Smooth muscle cell (in vitro differentiated cells): ENCODE results near the gene HNRNPLL. TPM values are rescaled to one million over a fixed set of nuclear protein-coding genes. Genes with fewer than 3 reads are reported as not detected.

Source experiments
- DNase-seq: peaks from one replicate; lab custom pipeline; 2025; ENCODE audit not compliant: unreplicated experiment; lab: John Stamatoyannopoulos, UW
- H2AFZ ChIP-seq: fragments of 200-600 bp; sonication (generic); 2 replicates; pipeline ENCODE4 v1.6.0; 2016; ENCODE audit warnings: antibody characterized with exemption, low read depth, mild to moderate bottlenecking
- H3F3A ChIP-seq: fragments of 200-600 bp; sonication (generic); 2 replicates; pipeline ENCODE4 v1.6.0; 2017; ENCODE audit warnings: antibody characterized with exemption, low read depth
- H3K27ac ChIP-seq: fragments of 200-600 bp; sonication (generic); 2 replicates; pipeline ENCODE4 v1.5.1; 2016; ENCODE audit warnings: low read depth, mild to moderate bottlenecking
- H3K27me3 ChIP-seq: fragments of 200-600 bp; sonication (generic); 2 replicates; pipeline ENCODE4 v1.6.1; 2016; ENCODE audit warnings: low read depth, mild to moderate bottlenecking
- H3K36me3 ChIP-seq: fragments of 200-600 bp; sonication (generic); 2 replicates; pipeline ENCODE4 v1.5.1; 2016; ENCODE audit warnings: low read depth
- H3K4me1 ChIP-seq: fragments of 200-600 bp; sonication (generic); 2 replicates; pipeline ENCODE4 v1.5.1; 2016; ENCODE audit warnings: low read depth
- H3K4me2 ChIP-seq: fragments of 200-600 bp; sonication (generic); 2 replicates; pipeline ENCODE4 v1.6.0; 2016; ENCODE audit warnings: mild to moderate bottlenecking
- H3K4me3 ChIP-seq: fragments of 200-600 bp; sonication (generic); 2 replicates; pipeline ENCODE4 v1.5.1; 2016; ENCODE audit warnings: mild to moderate bottlenecking
- H3K79me2 ChIP-seq: fragments of 200-600 bp; sonication (generic); 2 replicates; pipeline ENCODE4 v1.6.0; 2016; ENCODE audit warnings: low read depth, mild to moderate bottlenecking
- H3K9ac ChIP-seq: fragments of 200-600 bp; sonication (generic); 2 replicates; pipeline ENCODE4 v1.6.0; 2016; ENCODE audit warnings: low read depth
- H3K9me3 ChIP-seq: fragments of 200-600 bp; sonication (generic); replicated peaks from 2 replicates; pipeline ENCODE4 v1.5.1; 2016; ENCODE audit warnings: low read depth
- H4K20me1 ChIP-seq: fragments of 200-600 bp; sonication (generic); 2 replicates; pipeline ENCODE4 v1.6.0; 2016; ENCODE audit warnings: low read depth
- CTCF ChIP-seq: fragments of 200-600 bp; sonication (generic); IDR thresholded peaks from 2 replicates; pipeline ENCODE4 v1.5.1; 2017; ENCODE audit warnings: borderline replicate concordance, mild to moderate bottlenecking, antibody characterized with exemption; ENCODE audit not compliant: insufficient read depth, poor library complexity, severe bottlenecking
- WGBS: methylation state at CpG from one replicate; pipeline ENCODE4 v1.1.7; 2016; ENCODE audit warnings: low lambda C conversion rate; 5-methylcytosine and 5-hydroxymethylcytosine counted together
- polyA plus RNA-seq: library from polyadenylated mRNA; unstranded; fragments of >200 nt; fragmentation: Nextera tagmentation; extraction: Ambion mirVana; gene quantifications from 2 replicates; pipeline ENCODE4 v1.2.1, GENCODE V29; 2016
- total RNA-seq: library from RNA; depleted of rRNA; stranded (reverse); fragments of >200 nt; gene quantifications from 2 replicates; pipeline ENCODE4 v1.2.3, GENCODE V29; 2014

The HNRNPLL gene
- total and polyA plus RNA-seq, 2 experiments from 2014 or later, result 37.4 to 42.8 TPM

- WGBS, result 89% methylated on average over 4 of the region's 4 CpGs
- H3K9ac ChIP-seq, result no peak overlapping the region
- H3K79me2 ChIP-seq, result no peaks in the 10 kb centered on the region
- H4K20me1 ChIP-seq, result no peaks in the 10 kb centered on the region
- H2AFZ ChIP-seq, result no peak overlapping the region
- H3K9me3 ChIP-seq, result no peaks in the 10 kb centered on the region
- no peak overlapping the region for H3K4me3 ChIP-seq
- H3K27me3 ChIP-seq, result no peaks in the 10 kb centered on the region
- DNase-seq, result no peak
- no peak for TF ChIP-seq CTCF
- no peaks in the 10 kb centered on the region for H3F3A ChIP-seq
- no peak overlapping the region for H3K4me2 ChIP-seq
- H3K36me3 ChIP-seq, result no peaks in the 10 kb centered on the region
- H3K4me1 ChIP-seq, result no peaks in the 10 kb centered on the region
- H3K27ac ChIP-seq, result no peak overlapping the region
Observed at GRCh38 chr2:38636069-38636468, 33.3 kb upstream of the HNRNPLL start.

- no peak for TF ChIP-seq CTCF
- Histone ChIP-seq H4K20me1 (no peaks in the 10 kb centered on the region), H3K4me1 (no peaks in the 10 kb centered on the region), H3K27ac (no peak overlapping the region), H3K36me3 (no peaks in the 10 kb centered on the region), H3F3A (no peaks in the 10 kb centered on the region), H3K4me2 (no peak overlapping the region), H3K79me2 (no peaks in the 10 kb centered on the region), H3K9me3 (no peaks in the 10 kb centered on the region), H3K27me3 (no peaks in the 10 kb centered on the region), H3K4me3 (no peak overlapping the region), H2AFZ (no peak overlapping the region), H3K9ac (no peak overlapping the region)
- DNase-seq, result no peak
- WGBS, result 86% methylated on average over 4 of the region's 4 CpGs
Observed at GRCh38 chr2:38635139-38635538, 32.4 kb upstream of the HNRNPLL start.

- Histone ChIP-seq H3K9ac (no peak overlapping the region), H3K27ac (no peak overlapping the region), H3K27me3 (no peaks in the 10 kb centered on the region), H2AFZ (no peak overlapping the region), H3F3A (no peaks in the 10 kb centered on the region), H3K36me3 (no peaks in the 10 kb centered on the region), H4K20me1 (no peaks in the 10 kb centered on the region), H3K79me2 (no peaks in the 10 kb centered on the region), H3K9me3 (no peaks in the 10 kb centered on the region), H3K4me1 (no peaks in the 10 kb centered on the region), H3K4me3 (no peak overlapping the region), H3K4me2 (no peak overlapping the region)
- DNase-seq, result no peak
- 82% methylated on average over 3 of the region's 3 CpGs for WGBS
- TF ChIP-seq CTCF, result no peak
Observed at GRCh38 chr2:38634684-38635083, 32.0 kb upstream of the HNRNPLL start.

GRCh38 chr2:38633895-38634294, 31.2 kb upstream of the HNRNPLL start:
- whole genome bisulfite sequencing, result 58% methylated on average over 2 of the region's 2 CpGs
- no peak for TF ChIP-seq CTCF
- H2AFZ ChIP-seq, result no peak overlapping the region

More at GRCh38 chr2:38633895-38634294, 31.2 kb upstream of the HNRNPLL start:
- no peak for DNase-seq
- Histone ChIP-seq H3K9me3 (no peaks in the 10 kb centered on the region), H3F3A (no peaks in the 10 kb centered on the region), H3K79me2 (no peaks in the 10 kb centered on the region), H3K4me1 (no peaks in the 10 kb centered on the region), H3K9ac (no peak overlapping the region), H3K27ac (no peak overlapping the region), H3K36me3 (no peaks in the 10 kb centered on the region), H3K4me3 (no peak overlapping the region), H3K27me3 (no peaks in the 10 kb centered on the region), H3K4me2 (no peak overlapping the region), H4K20me1 (no peaks in the 10 kb centered on the region)
